ENCODE results near the gene S100A9.

The S100A9 gene

DNA sequence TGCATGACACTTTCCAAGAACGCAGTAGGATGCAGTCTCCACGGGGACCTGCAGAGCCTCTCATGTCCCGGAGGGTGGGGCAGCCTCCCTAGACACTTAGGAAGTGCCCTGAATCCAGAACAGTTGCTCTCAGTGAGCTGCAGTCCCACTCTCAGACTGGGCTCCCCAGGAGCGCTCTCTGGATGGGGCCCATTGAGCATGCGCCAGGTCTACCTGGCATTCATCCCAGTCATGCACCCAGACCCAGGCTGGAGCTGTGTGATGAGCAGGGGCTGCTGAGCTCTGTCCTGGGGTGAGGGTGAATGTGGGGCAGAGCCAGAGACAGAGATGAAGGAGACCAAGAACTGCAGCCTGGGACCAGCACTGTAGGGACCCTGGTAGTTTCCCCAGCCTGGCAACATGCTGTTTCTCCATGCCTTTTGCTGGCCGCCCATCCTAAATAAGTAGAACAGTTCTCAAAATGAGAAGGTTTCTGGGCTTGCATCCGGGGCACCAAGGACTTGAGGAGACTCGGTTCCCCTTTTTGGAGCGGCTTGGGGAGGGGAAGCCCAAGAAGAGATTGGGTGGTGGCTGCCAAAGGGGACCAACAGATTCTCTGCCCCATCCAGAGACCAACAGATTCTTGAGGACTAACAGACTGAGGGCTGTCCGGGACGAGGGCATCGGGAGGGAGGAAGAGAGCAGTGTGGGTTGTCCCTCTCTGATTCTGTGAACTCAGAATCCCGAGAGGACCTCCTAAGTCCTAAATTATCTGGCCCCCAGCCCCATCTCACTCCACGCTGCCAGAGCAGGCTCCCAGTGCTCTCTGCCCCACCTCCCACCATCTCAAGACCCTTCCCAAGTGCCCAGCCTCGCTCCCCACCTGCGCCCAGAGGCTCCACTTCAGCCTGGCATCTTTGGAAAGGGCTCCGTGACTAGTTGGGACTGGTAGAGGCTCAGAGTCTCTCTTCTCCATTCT, 8.0 kb upstream of the S100A9 start:
- Mint-ChIP-seq H3K36me3 (no peaks in the 10 kb centered on the region), H3K27ac (no peak overlapping the region), H3K27me3 (peaks cover 61 to 66% of the 10 kb centered on the region in 2 donors), H3K4me1 (peaks cover 20 to 21% of the 10 kb centered on the region in 2 donors), H3K4me3 (no peak overlapping the region), H3K9me3 (no peaks in the 10 kb centered on the region)
- no peak for ATAC-seq (replicated peaks)
- no peak for DNase-seq

DNA sequence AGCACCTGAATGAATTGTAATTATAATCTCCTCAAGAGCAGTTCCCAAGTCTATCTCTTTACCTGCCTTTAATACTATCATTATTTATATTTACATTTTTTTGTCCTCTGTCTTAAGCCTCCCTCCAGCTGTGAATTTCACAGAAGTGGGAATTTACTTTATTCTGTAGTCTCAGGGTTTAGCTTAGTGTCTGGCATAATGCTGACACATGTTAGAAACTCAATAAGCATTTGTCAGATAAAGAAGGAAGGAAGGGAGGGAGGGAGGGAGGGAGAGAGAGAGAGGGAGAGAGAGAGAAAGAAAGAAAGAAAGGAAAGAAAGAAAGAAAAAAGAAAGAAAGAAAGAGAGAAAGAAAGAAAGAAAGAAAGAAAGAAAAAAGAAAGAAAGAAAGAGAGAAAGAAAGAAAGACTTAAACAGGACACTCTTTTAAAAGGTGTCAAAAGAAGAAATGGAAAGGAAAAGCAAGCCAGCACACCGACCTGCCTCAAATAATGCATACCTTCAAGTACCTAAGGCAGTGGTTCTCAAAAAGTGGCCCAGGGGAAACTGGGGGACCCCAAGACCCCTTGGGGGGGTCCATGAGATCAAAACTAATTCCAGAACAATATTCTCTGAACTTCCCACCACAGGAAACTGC, 7.2 kb upstream of the S100A9 start:
- Mint-ChIP-seq H3K27ac (no peak overlapping the region), H3K4me1 (peaks cover 14 to 15% of the 10 kb centered on the region in 2 donors), H3K4me3 (no peak overlapping the region), H3K36me3 (no peaks in the 10 kb centered on the region), H3K27me3 (peaks cover 63 to 67% of the 10 kb centered on the region in 2 donors), H3K9me3 (no peaks in the 10 kb centered on the region)
- ATAC-seq (replicated peaks) (no peak), DNase-seq (no peak)

- Mint-ChIP-seq H3K36me3 (no peaks in the 10 kb centered on the region), H3K4me3 (no peak overlapping the region), H3K27me3 (peaks cover 54 to 64% of the 10 kb centered on the region in 2 donors), H3K4me1 (peaks cover 7 to 11% of the 10 kb centered on the region in 2 donors), H3K9me3 (no peaks in the 10 kb centered on the region), H3K27ac (no peak overlapping the region)
- ATAC-seq (replicated peaks) (peak; percentile 73), DNase-seq (peak; percentile 24)
Measured at GRCh38 chr1:153352523-153352922, 5.1 kb upstream of the S100A9 start.

DNA sequence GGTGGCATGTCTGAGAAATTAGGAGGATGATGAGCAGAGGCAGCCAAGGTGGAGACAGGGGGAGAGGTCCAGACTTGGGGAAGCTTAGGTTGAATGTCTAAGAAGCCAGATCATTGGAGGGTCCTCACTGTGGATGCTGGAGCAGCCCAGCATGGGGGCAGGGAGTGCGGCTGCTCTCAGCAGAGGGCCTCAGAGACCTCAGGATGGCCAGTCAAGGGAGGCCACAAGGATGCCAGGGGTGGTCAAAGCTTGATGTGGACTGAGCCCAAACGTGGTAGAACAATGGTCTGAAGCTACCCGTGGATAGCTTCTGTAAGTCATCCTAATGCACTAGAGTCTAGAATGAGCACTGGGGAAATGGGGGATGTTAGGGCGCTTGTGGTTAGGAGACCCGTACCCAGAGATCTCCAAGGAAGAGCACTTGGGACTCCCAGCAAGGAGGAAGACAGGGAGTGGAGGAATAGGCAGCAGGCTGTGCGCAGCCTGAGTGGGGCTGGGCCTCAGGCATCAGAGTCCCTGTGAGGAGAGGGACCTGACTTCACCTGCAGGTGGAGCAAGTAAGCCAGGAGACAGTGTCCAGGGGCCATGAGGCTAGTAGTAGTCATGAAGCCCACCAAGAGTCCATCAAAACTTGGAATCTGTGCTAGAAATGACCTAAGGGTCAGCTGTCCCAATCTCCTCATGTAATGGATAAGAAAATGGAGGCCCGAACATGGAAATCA, 4.3 kb upstream of the S100A9 start:
- DNase-seq (no peak), ATAC-seq (replicated peaks) (peak in 1 of 2 donors; percentile 30)
- H3K4me3 Mint-ChIP-seq, result no peak overlapping the region
- no peaks in the 10 kb centered on the region for H3K9me3 Mint-ChIP-seq
- peaks cover 16 to 19% of the 10 kb centered on the region in 2 donors for H3K4me1 Mint-ChIP-seq
- H3K27me3 Mint-ChIP-seq, result peaks cover 53 to 60% of the 10 kb centered on the region in 2 donors
- H3K27ac Mint-ChIP-seq, result no peak overlapping the region
- no peaks in the 10 kb centered on the region for H3K36me3 Mint-ChIP-seq

DNA sequence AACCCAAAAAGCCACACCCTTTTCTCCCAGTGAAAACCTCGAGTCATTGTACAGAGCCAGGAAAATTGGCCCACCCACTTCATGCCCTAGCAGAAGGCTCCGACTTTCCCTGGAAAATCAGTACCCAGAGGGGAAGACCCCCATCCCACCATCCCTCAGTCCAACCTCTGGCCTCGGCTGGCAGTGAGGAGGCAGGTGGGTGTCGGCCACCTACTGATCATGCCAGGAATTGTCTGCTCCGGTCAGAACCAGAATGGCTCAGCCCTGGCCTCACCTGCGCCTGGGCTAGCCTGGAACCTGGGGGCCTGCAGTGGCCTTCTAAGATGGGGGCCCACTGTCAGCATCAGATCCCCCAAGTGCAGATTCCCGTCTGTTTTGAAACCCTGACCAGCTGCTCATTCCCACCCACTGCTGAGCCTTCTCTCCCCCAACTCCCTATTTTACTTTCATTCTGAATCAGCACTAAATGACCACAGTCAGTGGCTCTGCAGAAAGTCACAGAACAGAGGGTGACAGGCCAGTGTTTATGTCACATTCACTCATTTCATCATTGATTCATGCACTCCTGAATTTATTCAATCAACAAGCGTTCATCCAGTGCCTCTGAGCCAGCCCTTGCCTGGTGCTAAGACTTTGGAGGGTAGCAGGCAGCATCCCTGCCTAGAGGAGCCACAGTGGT, 3.0 kb upstream of the S100A9 start:
- Mint-ChIP-seq H3K4me1 (peaks cover 16 to 19% of the 10 kb centered on the region in 2 donors), H3K27ac (no peak overlapping the region), H3K4me3 (no peak overlapping the region), H3K9me3 (no peaks in the 10 kb centered on the region), H3K27me3 (peaks cover 42 to 51% of the 10 kb centered on the region in 2 donors), H3K36me3 (no peaks in the 10 kb centered on the region)
- DNase-seq, result no peak
- ATAC-seq (replicated peaks), result no peak

- no peak overlapping the region for H3K27ac Mint-ChIP-seq
- no peaks in the 10 kb centered on the region for H3K36me3 Mint-ChIP-seq
- no peaks in the 10 kb centered on the region for H3K9me3 Mint-ChIP-seq
- ATAC-seq (replicated peaks) (peak; percentile 89 to 92), DNase-seq (peak; percentile 35)
- H3K4me1 Mint-ChIP-seq, result peaks cover 16 to 19% of the 10 kb centered on the region in 2 donors
- no peak overlapping the region for H3K4me3 Mint-ChIP-seq
- peaks cover 36 to 45% of the 10 kb centered on the region in 2 donors for H3K27me3 Mint-ChIP-seq
Measured at GRCh38 chr1:153355445-153356071, 2.1 kb upstream of the S100A9 start.

GRCh38 chr1:153356392-153357075, 1.1 kb upstream of the S100A9 start:
- Mint-ChIP-seq H3K27ac (no peak overlapping the region), H3K4me1 (peaks cover 16 to 19% of the 10 kb centered on the region in 2 donors), H3K36me3 (no peaks in the 10 kb centered on the region), H3K4me3 (no peak overlapping the region), H3K27me3 (peaks cover 42 to 51% of the 10 kb centered on the region in 2 donors), H3K9me3 (no peaks in the 10 kb centered on the region)
- DNase-seq (no peak), ATAC-seq (replicated peaks) (no peak)

- Mint-ChIP-seq H3K4me1 (peaks cover 16 to 19% of the 10 kb centered on the region in 2 donors), H3K9me3 (no peaks in the 10 kb centered on the region), H3K27ac (no peak overlapping the region), H3K4me3 (no peak overlapping the region), H3K27me3 (peaks cover 42 to 51% of the 10 kb centered on the region in 2 donors), H3K36me3 (no peaks in the 10 kb centered on the region)
- no peak for ATAC-seq (replicated peaks)
- DNase-seq, result no peak
Measured at GRCh38 chr1:153357076-153357852, 390 bp upstream of the S100A9 start.

DNA sequence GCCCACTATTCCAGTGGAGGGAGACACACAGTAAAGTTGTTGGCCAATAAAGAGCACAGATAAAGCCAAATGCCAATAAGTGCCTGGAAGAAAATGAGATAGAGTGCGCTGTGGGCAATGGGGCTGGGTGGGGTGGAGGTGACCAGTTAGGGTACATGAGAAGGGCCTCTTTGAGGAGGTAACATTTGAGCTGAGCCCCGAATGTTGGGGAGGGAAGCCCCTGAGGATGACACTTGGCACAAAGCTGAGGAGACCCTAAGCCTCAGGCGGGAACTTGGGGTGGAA, 979 bp downstream of the S100A9 start:
- DNase-seq, result no peak
- Mint-ChIP-seq H3K9me3 (no peaks in the 10 kb centered on the region), H3K27me3 (peaks cover 39 to 54% of the 10 kb centered on the region in 2 donors), H3K27ac (no peak overlapping the region), H3K36me3 (no peaks in the 10 kb centered on the region), H3K4me3 (no peak overlapping the region), H3K4me1 (peaks cover 15 to 19% of the 10 kb centered on the region in 2 donors)
- ATAC-seq (replicated peaks), result no peak

DNA sequence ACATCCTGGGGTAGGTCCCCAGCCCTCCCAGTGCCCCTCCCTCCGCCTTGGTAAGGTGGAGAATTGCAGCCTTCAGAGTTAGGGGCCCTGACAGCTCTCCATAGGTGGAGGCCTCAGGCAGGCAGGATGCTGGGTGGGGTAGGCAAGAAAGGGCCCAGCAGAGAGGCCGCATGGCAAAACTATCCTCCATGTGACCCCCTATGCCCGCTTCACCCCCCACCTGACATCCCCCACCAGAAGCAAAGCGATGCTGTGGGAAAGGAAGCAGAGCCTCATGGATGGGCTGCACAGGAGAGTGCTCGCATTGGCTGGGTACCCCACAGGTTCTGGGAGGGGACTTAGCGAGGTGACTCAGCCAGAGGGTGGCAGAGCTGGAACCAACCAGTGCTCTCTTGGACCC, 1.6 kb downstream of the S100A9 start:
- DNase-seq (no peak), ATAC-seq (replicated peaks) (no peak)
- Mint-ChIP-seq H3K9me3 (no peaks in the 10 kb centered on the region), H3K27me3 (peaks cover 38 to 52% of the 10 kb centered on the region in 2 donors), H3K4me3 (no peak overlapping the region), H3K36me3 (no peaks in the 10 kb centered on the region), H3K4me1 (peaks cover 15 to 19% of the 10 kb centered on the region in 2 donors), H3K27ac (no peak overlapping the region)

DNA sequence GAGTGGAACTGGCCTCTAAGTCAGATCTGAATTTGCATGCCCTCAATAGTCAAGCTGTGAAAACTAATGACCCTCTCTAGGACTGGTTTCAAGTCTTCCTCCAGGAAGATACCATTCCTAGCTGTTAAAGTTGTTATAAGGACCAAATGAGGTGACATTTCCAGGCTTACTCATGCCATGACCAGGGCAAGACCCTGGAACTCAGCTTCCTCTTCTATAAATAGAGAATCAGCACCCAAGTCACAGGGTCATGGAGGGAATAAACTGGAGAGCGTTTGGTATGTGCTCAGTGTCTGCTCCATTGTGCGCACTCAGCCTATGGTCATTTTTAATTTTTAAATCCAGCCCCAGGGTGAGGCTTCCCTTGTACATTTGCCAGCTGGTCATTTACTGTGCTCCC, 2.5 kb downstream of the S100A9 start:
- Mint-ChIP-seq H3K27ac (no peak overlapping the region), H3K4me1 (peaks cover 15 to 19% of the 10 kb centered on the region in 2 donors), H3K4me3 (no peak overlapping the region)

GRCh38 chr1:153360592-153361479, 3.2 kb downstream of the S100A9 start:
- Mint-ChIP-seq H3K4me3 (no peak overlapping the region), H3K36me3 (no peaks in the 10 kb centered on the region), H3K4me1 (peaks cover 15 to 19% of the 10 kb centered on the region in 2 donors), H3K9me3 (no peaks in the 10 kb centered on the region), H3K27ac (no peak overlapping the region), H3K27me3 (peaks cover 42 to 49% of the 10 kb centered on the region in 2 donors)
- DNase-seq (no peak), ATAC-seq (replicated peaks) (no peak)

More for the DNA sequence above, 2.5 kb downstream of the S100A9 start:
- Mint-ChIP-seq H3K36me3 (no peaks in the 10 kb centered on the region), H3K27me3 (peaks cover 40 to 50% of the 10 kb centered on the region in 2 donors), H3K9me3 (no peaks in the 10 kb centered on the region)
- DNase-seq (no peak), ATAC-seq (replicated peaks) (no peak)
